Nephron (organoid): ENCODE data around the gene MAP4K4.
A peak's percentile ranks its signal among the peaks of the same experiment; 100 is the strongest.

Experiments used
- H3K27ac Mint-ChIP-seq, 3 experiments: 2 replicates each; pipeline ENCODE4 v1.8.0; 2020; ENCODE audit warnings: mixed read lengths in 3 of 3, mild to moderate bottlenecking in 2 of 3, moderate library complexity in 1 of 3
- H3K27me3 Mint-ChIP-seq: 2 replicates; pipeline ENCODE4 v1.8.0; 2021; ENCODE audit warnings: low read depth, mild to moderate bottlenecking, moderate library complexity, mixed read lengths
- H3K36me3 Mint-ChIP-seq: 2 replicates; pipeline ENCODE4 v1.8.0; 2020; ENCODE audit warnings: low read depth, mixed read lengths
- H3K4me1 Mint-ChIP-seq: 2 replicates; pipeline ENCODE4 v1.8.0; 2020; ENCODE audit warnings: mixed read lengths
- H3K4me3 Mint-ChIP-seq, 3 experiments: 2 replicates each; pipeline ENCODE4 v1.8.0; 2020; ENCODE audit warnings: mild to moderate bottlenecking in 3 of 3, mixed read lengths in 3 of 3, moderate library complexity in 2 of 3
- H3K9me3 Mint-ChIP-seq: 2 replicates; pipeline ENCODE4 v1.8.0; 2020; ENCODE audit warnings: mixed read lengths
- CTCF ChIP-seq, 3 experiments: fragments of 200-600 bp; sonication (generic); IDR thresholded peaks; one replicate each; pipeline ENCODE4 v1.5.0; 2021; ENCODE audit warnings: antibody characterized with exemption in 3 of 3; ENCODE audit not compliant: unreplicated experiment in 3 of 3

Gene MAP4K4

GRCh38 chr2:101781791-101782426 lies 84.4 kb downstream of the MAP4K4 start:
- Mint-ChIP-seq H3K4me3 (no peak overlapping the region), H3K27me3 (no peaks in the 10 kb centered on the region), H3K27ac (peak overlapping the region in 1 of 3 experiments; percentile 26), H3K9me3 (no peaks in the 10 kb centered on the region), H3K36me3 (peaks cover 3% of the 10 kb centered on the region), H3K4me1 (peaks cover 65% of the 10 kb centered on the region)
- TF ChIP-seq CTCF (IDR thresholded peaks at IDR 0.05; ENCODE audit: unreplicated experiment in 3 of 3) = no peak

GRCh38 chr2:101782427-101782792 lies 84.9 kb downstream of the MAP4K4 start:
- Mint-ChIP-seq H3K4me1 (peaks cover 65% of the 10 kb centered on the region), H3K27me3 (no peaks in the 10 kb centered on the region), H3K36me3 (peaks cover 3% of the 10 kb centered on the region)

DNA sequence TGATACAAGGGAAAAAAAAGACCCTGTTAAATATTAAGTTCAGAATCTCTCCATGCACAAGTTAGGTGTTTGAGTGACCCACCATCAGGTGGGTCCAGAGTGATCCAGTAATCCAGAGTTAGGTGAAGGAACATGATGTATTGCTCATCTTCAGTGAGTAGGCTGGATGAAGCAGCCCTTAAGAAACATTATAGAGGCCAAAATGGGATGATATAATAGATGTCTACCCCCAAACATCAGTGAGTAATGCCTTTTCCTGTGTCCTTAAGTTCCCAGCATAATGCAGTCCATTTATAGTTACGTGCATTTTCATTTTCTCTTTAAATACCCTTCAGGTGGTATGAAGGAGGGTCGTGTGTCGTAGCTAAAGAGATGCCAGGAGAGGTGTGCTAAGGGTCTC lies 89.6 kb downstream of the MAP4K4 start:
- Mint-ChIP-seq H3K27me3 (no peaks in the 10 kb centered on the region), H3K4me1 (peaks cover 68% of the 10 kb centered on the region), H3K36me3 (peaks cover 17% of the 10 kb centered on the region), H3K27ac (peak overlapping the region in 2 of 3 experiments; percentile 39 to 48), H3K4me3 (no peak overlapping the region), H3K9me3 (no peaks in the 10 kb centered on the region)
- TF ChIP-seq CTCF (IDR thresholded peaks at IDR 0.05; ENCODE audit: unreplicated experiment in 3 of 3) = no peak

More at GRCh38 chr2:101782427-101782792, 84.9 kb downstream of the MAP4K4 start:
- Mint-ChIP-seq H3K27ac (no peak overlapping the region), H3K9me3 (no peaks in the 10 kb centered on the region), H3K4me3 (no peak overlapping the region)
- TF ChIP-seq CTCF (IDR thresholded peaks at IDR 0.05; ENCODE audit: unreplicated experiment in 3 of 3) = no peak

- H3K4me3 Mint-ChIP-seq = no peak overlapping the region
- H3K4me1 Mint-ChIP-seq = peaks cover 74% of the 10 kb centered on the region
- peaks cover 23% of the 10 kb centered on the region for H3K36me3 Mint-ChIP-seq
- no peak for TF ChIP-seq CTCF (IDR thresholded peaks at IDR 0.05; ENCODE audit: unreplicated experiment in 3 of 3)
- H3K27ac Mint-ChIP-seq = peak overlapping the region; percentile 18 to 68 (median 68)
- no peaks in the 10 kb centered on the region for H3K27me3 Mint-ChIP-seq
- no peaks in the 10 kb centered on the region for H3K9me3 Mint-ChIP-seq
These were observed 91.1 kb downstream of the MAP4K4 start for GRCh38 chr2:101788565-101788964.

- no peaks in the 10 kb centered on the region for H3K27me3 Mint-ChIP-seq
- peaks cover 19% of the 10 kb centered on the region for H3K36me3 Mint-ChIP-seq
- H3K4me3 Mint-ChIP-seq = no peak overlapping the region
- no peaks in the 10 kb centered on the region for H3K9me3 Mint-ChIP-seq
- no peak for TF ChIP-seq CTCF (IDR thresholded peaks at IDR 0.05; ENCODE audit: unreplicated experiment in 3 of 3)
- peaks cover 76% of the 10 kb centered on the region for H3K4me1 Mint-ChIP-seq
- peak overlapping the region; percentile 55 to 68 (median 68) for H3K27ac Mint-ChIP-seq
These were observed 91.8 kb downstream of the MAP4K4 start for GRCh38 chr2:101788995-101789970.
